C4-2B (cell line): ENCODE results near the gene AUH.

Experiments used
- CTCF ChIP-seq: fragments of 450-650 bp; conservative IDR thresholded peaks from 2 replicates; pipeline ENCODE4 v1.5.1; 2017; ENCODE audit warnings: mild to moderate bottlenecking
- ZFX ChIP-seq: fragments of 450-650 bp; IDR thresholded peaks from 2 replicates; pipeline ENCODE4 v1.6.1; 2017

GRCh38 chr9:91247278-91247677 lies 114.4 kb downstream of the AUH start:
- no peak for TF ChIP-seq CTCF
- no peak for TF ChIP-seq ZFX
